SK-N-SH (cell line): ENCODE data around the gene PHF21B. TPM values are rescaled to one million over a fixed set of nuclear protein-coding genes. Genes with fewer than 3 reads are reported as not detected.

ENCODE experiments used
- CTCF ChIA-PET: fragments of 300-600, 350-600 bp; formaldehyde crosslinking; extraction: SDS; loops from one replicate; lab custom pipeline; 2021; lab: Yijun Ruan, JAX
- POLR2A ChIA-PET: fragments of 350-600 bp; sonication (Branson Sonifier 250); formaldehyde crosslinking; extraction: SDS; loops from one replicate; lab custom pipeline; 2020; ENCODE audit warnings: antibody characterized with exemption, inconsistent platforms; lab: Yijun Ruan, JAX
- DNase-seq: peaks from one replicate; pipeline ENCODE4 v3.0.0; 2012
- H2AFZ ChIP-seq: fragments of 200-600 bp; sonication (generic); 2 replicates; pipeline ENCODE4 v1.8.1; 2016; ENCODE audit warnings: antibody characterized with exemption, mild to moderate bottlenecking, low read depth
- H3F3A ChIP-seq: fragments of 200-600 bp; sonication (generic); replicated peaks from 2 replicates; pipeline ENCODE3; 2016; ENCODE audit warnings: antibody characterized with exemption, mild to moderate bottlenecking; ENCODE audit not compliant: insufficient read depth
- H3K27ac ChIP-seq, 2 experiments: fragments of 200-500 bp in 1 of 2; fragments of 200-600 bp in 1 of 2; sonication (Bioruptor generic) in 1 of 2; sonication (generic), shearing (Covaris generic) in 1 of 2; 2 replicates each; pipeline versions ENCODE4 v1.5.1 to v1.6.1; 2014 to 2016; ENCODE audit warnings: low read depth in 2 of 2, inconsistent platforms in 1 of 2, low read length in 1 of 2, mild to moderate bottlenecking in 1 of 2, mixed read lengths in 1 of 2
- H3K27me3 ChIP-seq: fragments of 200-600 bp; sonication (generic), shearing (Covaris generic); 2 replicates; pipeline ENCODE4 v1.6.1; 2016; ENCODE audit warnings: mixed run types; ENCODE audit not compliant: insufficient read depth
- H3K36me3 ChIP-seq, 2 experiments: fragments of 200-500 bp in 1 of 2; fragments of 200-600 bp in 1 of 2; sonication (Bioruptor generic) in 1 of 2; sonication (generic) in 1 of 2; replicated peaks in 1 of 2; 2 replicates each; pipeline versions ENCODE3 to v1.5.1; 2014 to 2016; ENCODE audit warnings: low read length in 1 of 2, mild to moderate bottlenecking in 1 of 2; ENCODE audit not compliant: insufficient read depth in 2 of 2, control insufficient read depth in 1 of 2
- H3K4me1 ChIP-seq, 2 experiments: fragments of 200-500 bp in 1 of 2; fragments of 200-600 bp in 1 of 2; sonication (Bioruptor generic) in 1 of 2; sonication (generic), shearing (Covaris generic) in 1 of 2; 2 replicates each; pipeline versions ENCODE4 v1.5.1 to v1.6.1; 2014 to 2016; ENCODE audit warnings: low read depth in 1 of 2, low read length in 1 of 2, mixed run types in 1 of 2; ENCODE audit not compliant: insufficient read depth in 2 of 2, control insufficient read depth in 1 of 2
- H3K4me2 ChIP-seq: fragments of 200-600 bp; sonication (generic), shearing (Covaris generic); 2 replicates; pipeline ENCODE4 v1.6.1; 2017; ENCODE audit warnings: mixed run types
- H3K4me3 ChIP-seq, 2 experiments: fragments of 200-500 bp in 1 of 2; fragments of 200-600 bp in 1 of 2; sonication (Bioruptor generic) in 1 of 2; sonication (generic), shearing (Covaris generic) in 1 of 2; 2 replicates each; pipeline versions ENCODE4 v1.5.1 to v1.8.1; 2014 to 2016; ENCODE audit warnings: low read depth in 2 of 2, inconsistent platforms in 1 of 2, low read length in 1 of 2, mild to moderate bottlenecking in 1 of 2, mixed read lengths in 1 of 2, moderate library complexity in 1 of 2
- H3K79me2 ChIP-seq: fragments of 200-600 bp; sonication (generic); 2 replicates; pipeline ENCODE4 v1.8.1; 2017; ENCODE audit warnings: mild to moderate bottlenecking; ENCODE audit not compliant: insufficient read depth
- H3K9ac ChIP-seq: fragments of 200-600 bp; sonication (generic); 2 replicates; pipeline ENCODE4 v1.6.1; 2017; ENCODE audit warnings: mixed run types
- H3K9me2 ChIP-seq: fragments of 200-600 bp; sonication (generic); 2 replicates; pipeline ENCODE4 v1.6.1; 2017; ENCODE audit warnings: mixed run types
- H3K9me3 ChIP-seq: fragments of 200-600 bp; sonication (generic); 2 replicates; pipeline ENCODE4 v1.6.1; 2017; ENCODE audit warnings: mixed run types, mild to moderate bottlenecking, moderate library complexity
- H4K20me1 ChIP-seq: fragments of 200-600 bp; sonication (generic); 2 replicates; pipeline ENCODE4 v1.6.1; 2017; ENCODE audit warnings: mild to moderate bottlenecking, mixed run types; ENCODE audit not compliant: insufficient read depth
- ELF1 ChIP-seq: IDR thresholded peaks from 2 replicates; pipeline ENCODE4 v1.4.0; 2012
- GATA2 ChIP-seq: sonication (generic); formaldehyde crosslinking; IDR thresholded peaks from 2 replicates; pipeline ENCODE4 v1.5.0; 2020; ENCODE audit warnings: mild to moderate bottlenecking, missing genetic modification reagents
- MEF2A ChIP-seq: IDR thresholded peaks from 2 replicates; pipeline ENCODE4 v1.4.0; 2012; ENCODE audit warnings: low read depth, borderline replicate concordance
- MXI1 ChIP-seq: IDR thresholded peaks from 2 replicates; pipeline ENCODE4 v1.6.1; 2012; ENCODE audit warnings: mild to moderate bottlenecking, low read depth, low read length, improper control_type of control experiment
- NFIC ChIP-seq: IDR thresholded peaks from 2 replicates; pipeline ENCODE4 v1.4.0; 2012; ENCODE audit warnings: borderline replicate concordance
- RAD21 ChIP-seq: IDR thresholded peaks from 2 replicates; pipeline ENCODE4 v1.6.1; 2012; ENCODE audit warnings: mild to moderate bottlenecking, low read length
- RXRA ChIP-seq: IDR thresholded peaks from 2 replicates; pipeline ENCODE4 v1.4.0; 2012; ENCODE audit warnings: low read depth, mild to moderate bottlenecking, borderline replicate concordance
- SMC3 ChIP-seq: IDR thresholded peaks from 2 replicates; pipeline ENCODE4 v1.6.1; 2012; ENCODE audit warnings: low read depth, low read length, improper control_type of control experiment
- TAF1 ChIP-seq: IDR thresholded peaks from 2 replicates; pipeline ENCODE4 v1.6.1; 2012; ENCODE audit warnings: low read depth, mild to moderate bottlenecking, low read length, moderate library complexity, borderline replicate concordance
- TCF12 ChIP-seq: IDR thresholded peaks from 2 replicates; pipeline ENCODE4 v1.4.0; 2012
- YY1 ChIP-seq: IDR thresholded peaks from 2 replicates; pipeline ENCODE4 v1.4.0; 2012; ENCODE audit warnings: low read depth, mild to moderate bottlenecking
- WGBS: methylation state at CpG from one replicate; pipeline ENCODE4 v1.1.6; 2017; ENCODE audit warnings: low lambda C conversion rate; 5-methylcytosine and 5-hydroxymethylcytosine counted together
- polyA plus RNA-seq, 3 experiments: library from polyadenylated mRNA; depleted of rRNA; stranded (reverse); fragments of >200 nt; gene quantifications; 2 replicates each; pipeline ENCODE4 v1.2.3, GENCODE V29; 2012
- TF ChIP-seq, protein P1 (sequence below): IDR thresholded peaks from 2 replicates; pipeline ENCODE4 v1.4.0; 2012; ENCODE audit warnings: low read depth
- TF ChIP-seq, protein P2 (sequence below): fragments of 200-600 bp; sonication (generic); IDR thresholded peaks from 2 replicates; pipeline ENCODE4 v1.6.1; 2017; ENCODE audit warnings: antibody characterized with exemption, mild to moderate bottlenecking, moderate library complexity
- TF ChIP-seq, protein P3 (sequence below): fragments of 150-350 bp; IDR thresholded peaks from 2 replicates; pipeline ENCODE4 v1.6.1; 2016; ENCODE audit warnings: mild to moderate bottlenecking, low read depth, low read length
- TF ChIP-seq, protein P4 (sequence below): IDR thresholded peaks from 2 replicates; pipeline ENCODE4 v1.6.1; 2012; ENCODE audit warnings: mild to moderate bottlenecking, low read depth, low read length, moderate library complexity
- TF ChIP-seq, protein P5 (sequence below): IDR thresholded peaks from 2 replicates; pipeline ENCODE4 v1.4.0; 2012; ENCODE audit warnings: low read depth, borderline replicate concordance
- TF ChIP-seq, protein P6 (sequence below): IDR thresholded peaks from 2 replicates; pipeline ENCODE4; 2012
- TF ChIP-seq, protein P7 (sequence below): fragments of 150-350 bp; IDR thresholded peaks from 2 replicates; pipeline ENCODE4 v1.6.1; 2017; ENCODE audit warnings: antibody characterized with exemption, low read length, low read depth, borderline replicate concordance

PHF21B gene
- polyA plus RNA-seq, 1 of the 3 experiments (the other 2 are of a cell fraction): 0.76 TPM

DNA sequence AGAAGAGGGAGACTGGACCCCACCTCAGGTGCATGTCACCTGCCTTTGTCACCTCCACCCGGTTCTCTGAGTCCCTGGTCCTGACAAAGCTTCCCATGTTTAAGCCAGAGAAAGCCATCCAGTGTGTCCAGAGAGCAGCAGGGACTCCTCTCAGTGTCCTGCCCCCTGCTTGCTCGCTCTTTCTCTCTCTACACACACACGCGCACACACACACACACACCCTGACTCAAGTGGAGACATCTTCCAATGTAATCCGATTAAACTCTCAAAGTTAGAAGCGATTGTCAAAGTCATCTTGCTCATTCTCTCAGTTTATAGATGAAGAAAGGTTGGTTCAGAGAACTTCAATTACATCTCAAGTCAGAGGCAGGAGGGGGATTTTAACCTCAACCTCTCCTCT is 19.7 kb upstream of the PHF21B start:
- 43% methylated on average over 6 of the region's 6 CpGs for WGBS
- no peak overlapping the region for H3K27ac ChIP-seq
- no peak overlapping the region for H2AFZ ChIP-seq
- H3K9me3 ChIP-seq: no peaks in the 10 kb centered on the region
- no peaks in the 10 kb centered on the region for H3K9me2 ChIP-seq
- no peak overlapping the region for H3K4me2 ChIP-seq
- ChIA-PET POLR2A (no interaction called here), CTCF (no interaction called here)
- H3K4me1 ChIP-seq: no peaks in the 10 kb centered on the region
- DNase-seq: no peak
- H4K20me1 ChIP-seq: no peaks in the 10 kb centered on the region
- H3K79me2 ChIP-seq: no peaks in the 10 kb centered on the region
- H3K36me3 ChIP-seq: no peaks in the 10 kb centered on the region
- TF ChIP-seq, protein P1, sequence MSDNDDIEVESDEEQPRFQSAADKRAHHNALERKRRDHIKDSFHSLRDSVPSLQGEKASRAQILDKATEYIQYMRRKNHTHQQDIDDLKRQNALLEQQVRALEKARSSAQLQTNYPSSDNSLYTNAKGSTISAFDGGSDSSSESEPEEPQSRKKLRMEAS: no peak
- no peak for TF ChIP-seq NFIC
- no peak for TF ChIP-seq YY1
- TF ChIP-seq, all 33 proteins: peak for 0
- Histone ChIP-seq H3K4me3 (no peak overlapping the region), H3K27me3 (peaks cover 5% of the 10 kb centered on the region), H3K9ac (no peak overlapping the region), H3F3A (no peaks in the 10 kb centered on the region)

DNA sequence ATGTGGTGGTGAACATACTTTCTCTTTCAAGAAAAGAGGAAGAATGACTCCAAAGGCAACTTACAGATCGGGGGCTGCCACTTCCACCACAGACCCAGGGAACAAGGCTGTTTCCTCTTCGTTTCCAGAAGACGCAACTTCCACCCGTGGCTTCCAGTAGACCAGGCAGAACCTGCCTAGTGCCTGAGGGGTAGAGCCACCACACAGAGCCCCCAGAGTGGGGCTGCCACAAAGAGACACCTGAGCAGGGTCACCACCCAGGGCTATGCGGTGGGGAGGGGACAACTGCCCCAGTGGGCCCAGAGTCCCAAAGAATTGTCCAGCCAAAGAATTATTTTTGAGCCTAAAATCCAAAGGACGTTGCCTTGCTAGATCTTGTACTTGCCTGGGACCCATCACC is 16.7 kb upstream of the PHF21B start:
- Histone ChIP-seq H3F3A (no peaks in the 10 kb centered on the region), H2AFZ (no peak overlapping the region), H3K36me3 (no peaks in the 10 kb centered on the region), H3K4me1 (no peaks in the 10 kb centered on the region), H3K27ac (no peak overlapping the region), H3K4me2 (no peak overlapping the region), H3K9me3 (no peaks in the 10 kb centered on the region), H4K20me1 (no peaks in the 10 kb centered on the region), H3K9me2 (no peaks in the 10 kb centered on the region), H3K4me3 (no peak overlapping the region), H3K27me3 (peaks cover 5% of the 10 kb centered on the region), H3K79me2 (no peaks in the 10 kb centered on the region), H3K9ac (no peak overlapping the region)
- DNase-seq: no peak
- 53% methylated on average over 6 of the region's 6 CpGs for WGBS
- CTCF ChIA-PET: no interaction called here
- POLR2A ChIA-PET: no interaction called here
- TF ChIP-seq MEF2A (no peak), ELF1 (no peak), SMC3 (no peak), TAF1 (no peak), RAD21 (no peak), YY1 (no peak), TCF12 (no peak), MXI1 (no peak), GATA2 (CRISPR knock-in tag) (no peak), RXRA (no peak)
- TF ChIP-seq, protein P2, sequence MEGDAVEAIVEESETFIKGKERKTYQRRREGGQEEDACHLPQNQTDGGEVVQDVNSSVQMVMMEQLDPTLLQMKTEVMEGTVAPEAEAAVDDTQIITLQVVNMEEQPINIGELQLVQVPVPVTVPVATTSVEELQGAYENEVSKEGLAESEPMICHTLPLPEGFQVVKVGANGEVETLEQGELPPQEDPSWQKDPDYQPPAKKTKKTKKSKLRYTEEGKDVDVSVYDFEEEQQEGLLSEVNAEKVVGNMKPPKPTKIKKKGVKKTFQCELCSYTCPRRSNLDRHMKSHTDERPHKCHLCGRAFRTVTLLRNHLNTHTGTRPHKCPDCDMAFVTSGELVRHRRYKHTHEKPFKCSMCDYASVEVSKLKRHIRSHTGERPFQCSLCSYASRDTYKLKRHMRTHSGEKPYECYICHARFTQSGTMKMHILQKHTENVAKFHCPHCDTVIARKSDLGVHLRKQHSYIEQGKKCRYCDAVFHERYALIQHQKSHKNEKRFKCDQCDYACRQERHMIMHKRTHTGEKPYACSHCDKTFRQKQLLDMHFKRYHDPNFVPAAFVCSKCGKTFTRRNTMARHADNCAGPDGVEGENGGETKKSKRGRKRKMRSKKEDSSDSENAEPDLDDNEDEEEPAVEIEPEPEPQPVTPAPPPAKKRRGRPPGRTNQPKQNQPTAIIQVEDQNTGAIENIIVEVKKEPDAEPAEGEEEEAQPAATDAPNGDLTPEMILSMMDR: no peak
- TF ChIP-seq, protein P3, sequence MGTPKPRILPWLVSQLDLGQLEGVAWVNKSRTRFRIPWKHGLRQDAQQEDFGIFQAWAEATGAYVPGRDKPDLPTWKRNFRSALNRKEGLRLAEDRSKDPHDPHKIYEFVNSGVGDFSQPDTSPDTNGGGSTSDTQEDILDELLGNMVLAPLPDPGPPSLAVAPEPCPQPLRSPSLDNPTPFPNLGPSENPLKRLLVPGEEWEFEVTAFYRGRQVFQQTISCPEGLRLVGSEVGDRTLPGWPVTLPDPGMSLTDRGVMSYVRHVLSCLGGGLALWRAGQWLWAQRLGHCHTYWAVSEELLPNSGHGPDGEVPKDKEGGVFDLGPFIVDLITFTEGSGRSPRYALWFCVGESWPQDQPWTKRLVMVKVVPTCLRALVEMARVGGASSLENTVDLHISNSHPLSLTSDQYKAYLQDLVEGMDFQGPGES: no peak
- TF ChIP-seq, protein P4, sequence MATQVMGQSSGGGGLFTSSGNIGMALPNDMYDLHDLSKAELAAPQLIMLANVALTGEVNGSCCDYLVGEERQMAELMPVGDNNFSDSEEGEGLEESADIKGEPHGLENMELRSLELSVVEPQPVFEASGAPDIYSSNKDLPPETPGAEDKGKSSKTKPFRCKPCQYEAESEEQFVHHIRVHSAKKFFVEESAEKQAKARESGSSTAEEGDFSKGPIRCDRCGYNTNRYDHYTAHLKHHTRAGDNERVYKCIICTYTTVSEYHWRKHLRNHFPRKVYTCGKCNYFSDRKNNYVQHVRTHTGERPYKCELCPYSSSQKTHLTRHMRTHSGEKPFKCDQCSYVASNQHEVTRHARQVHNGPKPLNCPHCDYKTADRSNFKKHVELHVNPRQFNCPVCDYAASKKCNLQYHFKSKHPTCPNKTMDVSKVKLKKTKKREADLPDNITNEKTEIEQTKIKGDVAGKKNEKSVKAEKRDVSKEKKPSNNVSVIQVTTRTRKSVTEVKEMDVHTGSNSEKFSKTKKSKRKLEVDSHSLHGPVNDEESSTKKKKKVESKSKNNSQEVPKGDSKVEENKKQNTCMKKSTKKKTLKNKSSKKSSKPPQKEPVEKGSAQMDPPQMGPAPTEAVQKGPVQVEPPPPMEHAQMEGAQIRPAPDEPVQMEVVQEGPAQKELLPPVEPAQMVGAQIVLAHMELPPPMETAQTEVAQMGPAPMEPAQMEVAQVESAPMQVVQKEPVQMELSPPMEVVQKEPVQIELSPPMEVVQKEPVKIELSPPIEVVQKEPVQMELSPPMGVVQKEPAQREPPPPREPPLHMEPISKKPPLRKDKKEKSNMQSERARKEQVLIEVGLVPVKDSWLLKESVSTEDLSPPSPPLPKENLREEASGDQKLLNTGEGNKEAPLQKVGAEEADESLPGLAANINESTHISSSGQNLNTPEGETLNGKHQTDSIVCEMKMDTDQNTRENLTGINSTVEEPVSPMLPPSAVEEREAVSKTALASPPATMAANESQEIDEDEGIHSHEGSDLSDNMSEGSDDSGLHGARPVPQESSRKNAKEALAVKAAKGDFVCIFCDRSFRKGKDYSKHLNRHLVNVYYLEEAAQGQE: no peak
- TF ChIP-seq, protein P5, sequence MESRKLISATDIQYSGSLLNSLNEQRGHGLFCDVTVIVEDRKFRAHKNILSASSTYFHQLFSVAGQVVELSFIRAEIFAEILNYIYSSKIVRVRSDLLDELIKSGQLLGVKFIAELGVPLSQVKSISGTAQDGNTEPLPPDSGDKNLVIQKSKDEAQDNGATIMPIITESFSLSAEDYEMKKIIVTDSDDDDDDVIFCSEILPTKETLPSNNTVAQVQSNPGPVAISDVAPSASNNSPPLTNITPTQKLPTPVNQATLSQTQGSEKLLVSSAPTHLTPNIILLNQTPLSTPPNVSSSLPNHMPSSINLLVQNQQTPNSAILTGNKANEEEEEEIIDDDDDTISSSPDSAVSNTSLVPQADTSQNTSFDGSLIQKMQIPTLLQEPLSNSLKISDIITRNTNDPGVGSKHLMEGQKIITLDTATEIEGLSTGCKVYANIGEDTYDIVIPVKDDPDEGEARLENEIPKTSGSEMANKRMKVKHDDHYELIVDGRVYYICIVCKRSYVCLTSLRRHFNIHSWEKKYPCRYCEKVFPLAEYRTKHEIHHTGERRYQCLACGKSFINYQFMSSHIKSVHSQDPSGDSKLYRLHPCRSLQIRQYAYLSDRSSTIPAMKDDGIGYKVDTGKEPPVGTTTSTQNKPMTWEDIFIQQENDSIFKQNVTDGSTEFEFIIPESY: no peak
- TF ChIP-seq, protein P6, sequence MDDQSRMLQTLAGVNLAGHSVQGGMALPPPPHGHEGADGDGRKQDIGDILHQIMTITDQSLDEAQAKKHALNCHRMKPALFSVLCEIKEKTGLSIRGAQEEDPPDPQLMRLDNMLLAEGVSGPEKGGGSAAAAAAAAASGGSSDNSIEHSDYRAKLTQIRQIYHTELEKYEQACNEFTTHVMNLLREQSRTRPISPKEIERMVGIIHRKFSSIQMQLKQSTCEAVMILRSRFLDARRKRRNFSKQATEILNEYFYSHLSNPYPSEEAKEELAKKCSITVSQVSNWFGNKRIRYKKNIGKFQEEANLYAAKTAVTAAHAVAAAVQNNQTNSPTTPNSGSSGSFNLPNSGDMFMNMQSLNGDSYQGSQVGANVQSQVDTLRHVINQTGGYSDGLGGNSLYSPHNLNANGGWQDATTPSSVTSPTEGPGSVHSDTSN: no peak
- TF ChIP-seq, protein P7, sequence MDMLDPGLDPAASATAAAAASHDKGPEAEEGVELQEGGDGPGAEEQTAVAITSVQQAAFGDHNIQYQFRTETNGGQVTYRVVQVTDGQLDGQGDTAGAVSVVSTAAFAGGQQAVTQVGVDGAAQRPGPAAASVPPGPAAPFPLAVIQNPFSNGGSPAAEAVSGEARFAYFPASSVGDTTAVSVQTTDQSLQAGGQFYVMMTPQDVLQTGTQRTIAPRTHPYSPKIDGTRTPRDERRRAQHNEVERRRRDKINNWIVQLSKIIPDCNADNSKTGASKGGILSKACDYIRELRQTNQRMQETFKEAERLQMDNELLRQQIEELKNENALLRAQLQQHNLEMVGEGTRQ: no peak
